Hepatocyte (in vitro differentiated cells): ENCODE data around the gene TUBGCP5. TPM values are rescaled to one million over a fixed set of nuclear protein-coding genes. Genes with fewer than 3 reads are reported as not detected.

ENCODE experiments used
- DNase-seq: peaks from one replicate; pipeline ENCODE4 v3.0.0-alpha.2; 2016; ENCODE audit warnings: low spot score
- H2AFZ ChIP-seq: fragments of 200-600 bp; sonication (generic); 2 replicates; pipeline ENCODE4 v1.6.0; 2016; ENCODE audit warnings: antibody characterized with exemption, mild to moderate bottlenecking
- H3K27ac ChIP-seq: fragments of 200-600 bp; sonication (generic); 2 replicates; pipeline ENCODE4 v1.5.1; 2016; ENCODE audit warnings: mild to moderate bottlenecking
- H3K27me3 ChIP-seq: fragments of 200-600 bp; sonication (generic); 2 replicates; pipeline ENCODE4 v1.6.1; 2016
- H3K36me3 ChIP-seq: fragments of 200-600 bp; sonication (generic); replicated peaks from 2 replicates; pipeline ENCODE4 v1.5.1; 2016; ENCODE audit warnings: low read depth; ENCODE audit not compliant: insufficient read depth
- H3K4me1 ChIP-seq: fragments of 200-600 bp; sonication (generic); 2 replicates; pipeline ENCODE4 v1.5.1; 2016; ENCODE audit warnings: mild to moderate bottlenecking, moderate library complexity; ENCODE audit not compliant: insufficient read depth
- H3K4me2 ChIP-seq: fragments of 200-600 bp; sonication (generic); 2 replicates; pipeline ENCODE4 v1.6.0; 2016
- H3K4me3 ChIP-seq: fragments of 200-600 bp; sonication (generic); 2 replicates; pipeline ENCODE4 v1.5.1; 2016; ENCODE audit warnings: mild to moderate bottlenecking
- H3K79me2 ChIP-seq: fragments of 200-600 bp; sonication (generic); 2 replicates; pipeline ENCODE4 v1.6.0; 2017; ENCODE audit warnings: mild to moderate bottlenecking
- H3K9me2 ChIP-seq: fragments of 200-600 bp; sonication (generic); replicated peaks from 2 replicates; pipeline ENCODE4 v1.6.0; 2017; ENCODE audit warnings: mild to moderate bottlenecking; ENCODE audit not compliant: insufficient read depth
- H3K9me3 ChIP-seq: fragments of 200-600 bp; sonication (generic); 2 replicates; pipeline ENCODE4 v1.5.1; 2016; ENCODE audit warnings: low read depth, mild to moderate bottlenecking
- H4K20me1 ChIP-seq: fragments of 200-600 bp; sonication (generic); 2 replicates; pipeline ENCODE4 v1.6.0; 2016; ENCODE audit warnings: mild to moderate bottlenecking; ENCODE audit not compliant: insufficient read depth, poor library complexity, severe bottlenecking
- EZH2 ChIP-seq: fragments of 200-600 bp; sonication (generic); IDR thresholded peaks from 2 replicates; pipeline ENCODE4 v1.6.1; 2016; ENCODE audit warnings: antibody characterized with exemption, mild to moderate bottlenecking, borderline replicate concordance
- EZH2phosphoT487 ChIP-seq: fragments of 200-600 bp; sonication (generic); IDR thresholded peaks from one replicate; pipeline ENCODE4 v1.6.1; 2018; ENCODE audit warnings: antibody characterized with exemption, mild to moderate bottlenecking, low read depth, moderate library complexity; ENCODE audit not compliant: unreplicated experiment, severe bottlenecking
- WGBS: methylation state at CpG from one replicate; pipeline ENCODE4 v1.1.6; 2016; ENCODE audit warnings: low lambda C conversion rate; ENCODE audit errors: missing lambda C conversion rate; 5-methylcytosine and 5-hydroxymethylcytosine counted together
- polyA plus RNA-seq: library from polyadenylated mRNA; unstranded; fragments of >200 nt; fragmentation: Nextera tagmentation; extraction: Ambion mirVana; gene quantifications from 2 replicates; pipeline ENCODE4 v1.2.1, GENCODE V29; 2016
- total RNA-seq: library from RNA; depleted of rRNA; stranded (reverse); fragments of >200 nt; gene quantifications from 2 replicates; pipeline ENCODE4 v1.2.3, GENCODE V29; 2014
- TF ChIP-seq, protein P1 (sequence below): fragments of 200-600 bp; sonication (generic); IDR thresholded peaks from 2 replicates; pipeline ENCODE4 v1.5.1; 2016; ENCODE audit warnings: antibody characterized with exemption, mild to moderate bottlenecking; ENCODE audit not compliant: poor library complexity

The TUBGCP5 gene
- total and polyA plus RNA-seq, 2 experiments from 2014 or later, result 9.6 to 29.4 TPM

- Histone ChIP-seq H3K36me3 (no peaks in the 10 kb centered on the region), H3K4me3 (no peak overlapping the region), H3K4me1 (peaks cover 7% of the 10 kb centered on the region), H3K9me3 (no peaks in the 10 kb centered on the region), H4K20me1 (peaks cover 72% of the 10 kb centered on the region), H2AFZ (no peak overlapping the region), H3K9me2 (no peaks in the 10 kb centered on the region), H3K4me2 (no peak overlapping the region), H3K27ac (no peak overlapping the region), H3K27me3 (no peaks in the 10 kb centered on the region), H3K79me2 (peaks cover 96% of the 10 kb centered on the region)
- 98% methylated on average over 12 of the region's 12 CpGs for WGBS
- DNase-seq, result no peak
- TF ChIP-seq, protein P1, sequence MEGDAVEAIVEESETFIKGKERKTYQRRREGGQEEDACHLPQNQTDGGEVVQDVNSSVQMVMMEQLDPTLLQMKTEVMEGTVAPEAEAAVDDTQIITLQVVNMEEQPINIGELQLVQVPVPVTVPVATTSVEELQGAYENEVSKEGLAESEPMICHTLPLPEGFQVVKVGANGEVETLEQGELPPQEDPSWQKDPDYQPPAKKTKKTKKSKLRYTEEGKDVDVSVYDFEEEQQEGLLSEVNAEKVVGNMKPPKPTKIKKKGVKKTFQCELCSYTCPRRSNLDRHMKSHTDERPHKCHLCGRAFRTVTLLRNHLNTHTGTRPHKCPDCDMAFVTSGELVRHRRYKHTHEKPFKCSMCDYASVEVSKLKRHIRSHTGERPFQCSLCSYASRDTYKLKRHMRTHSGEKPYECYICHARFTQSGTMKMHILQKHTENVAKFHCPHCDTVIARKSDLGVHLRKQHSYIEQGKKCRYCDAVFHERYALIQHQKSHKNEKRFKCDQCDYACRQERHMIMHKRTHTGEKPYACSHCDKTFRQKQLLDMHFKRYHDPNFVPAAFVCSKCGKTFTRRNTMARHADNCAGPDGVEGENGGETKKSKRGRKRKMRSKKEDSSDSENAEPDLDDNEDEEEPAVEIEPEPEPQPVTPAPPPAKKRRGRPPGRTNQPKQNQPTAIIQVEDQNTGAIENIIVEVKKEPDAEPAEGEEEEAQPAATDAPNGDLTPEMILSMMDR, result no peak
- TF ChIP-seq EZH2phosphoT487, result no peak
- no peak for TF ChIP-seq EZH2
Observed at GRCh38 chr15:22962611-22963010, 76.8 kb downstream of the TUBGCP5 start.

DNA sequence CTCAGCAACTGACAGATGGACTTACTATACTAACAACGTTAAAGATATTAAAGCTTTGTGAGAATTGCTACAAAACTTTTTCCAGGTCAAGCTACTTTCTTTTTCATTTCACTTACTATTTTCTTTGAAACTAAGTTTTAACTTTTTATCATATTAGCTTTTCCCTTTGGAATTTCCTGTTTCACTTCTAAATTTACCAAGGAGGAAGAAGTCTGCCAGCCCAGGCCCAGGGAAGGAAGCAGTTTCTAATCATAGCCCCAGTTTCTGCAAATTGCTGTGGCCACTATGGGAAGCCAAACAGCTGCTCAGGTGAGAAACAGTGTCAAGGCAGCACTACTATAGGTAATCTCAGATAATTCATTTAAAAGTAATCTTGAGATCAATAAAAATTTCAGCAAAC, 77.6 kb downstream of the TUBGCP5 start:
- Histone ChIP-seq H3K4me3 (no peak overlapping the region), H3K27me3 (no peaks in the 10 kb centered on the region), H3K36me3 (no peaks in the 10 kb centered on the region), H2AFZ (no peak overlapping the region), H3K79me2 (peaks cover 96% of the 10 kb centered on the region), H3K4me1 (peaks cover 7% of the 10 kb centered on the region), H3K4me2 (no peak overlapping the region), H3K9me3 (no peaks in the 10 kb centered on the region), H3K27ac (peak overlapping the region; percentile 30), H4K20me1 (peaks cover 69% of the 10 kb centered on the region), H3K9me2 (no peaks in the 10 kb centered on the region)
- WGBS, result 54% methylated on average over 1 of the region's 1 CpG
- TF ChIP-seq EZH2phosphoT487 (no peak), EZH2 (no peak)
- TF ChIP-seq, protein P1, result no peak
- no peak for DNase-seq

GRCh38 chr15:22960556-22960955, 78.8 kb downstream of the TUBGCP5 start:
- H3K79me2 ChIP-seq, result peaks cover 96% of the 10 kb centered on the region
- no peak overlapping the region for H3K4me3 ChIP-seq
- 94% methylated on average over 8 of the region's 8 CpGs for WGBS
- no peaks in the 10 kb centered on the region for H3K36me3 ChIP-seq
- no peak for TF ChIP-seq EZH2
- TF ChIP-seq, protein P1, result no peak
- TF ChIP-seq EZH2phosphoT487, result no peak
- no peak for DNase-seq
- H3K27ac ChIP-seq, result no peak overlapping the region
- H3K27me3 ChIP-seq, result no peaks in the 10 kb centered on the region
- no peak overlapping the region for H3K4me2 ChIP-seq
- H2AFZ ChIP-seq, result no peak overlapping the region
- no peaks in the 10 kb centered on the region for H3K9me2 ChIP-seq
- no peaks in the 10 kb centered on the region for H3K9me3 ChIP-seq
- peaks cover 68% of the 10 kb centered on the region for H4K20me1 ChIP-seq
- peaks cover 7% of the 10 kb centered on the region for H3K4me1 ChIP-seq

DNA sequence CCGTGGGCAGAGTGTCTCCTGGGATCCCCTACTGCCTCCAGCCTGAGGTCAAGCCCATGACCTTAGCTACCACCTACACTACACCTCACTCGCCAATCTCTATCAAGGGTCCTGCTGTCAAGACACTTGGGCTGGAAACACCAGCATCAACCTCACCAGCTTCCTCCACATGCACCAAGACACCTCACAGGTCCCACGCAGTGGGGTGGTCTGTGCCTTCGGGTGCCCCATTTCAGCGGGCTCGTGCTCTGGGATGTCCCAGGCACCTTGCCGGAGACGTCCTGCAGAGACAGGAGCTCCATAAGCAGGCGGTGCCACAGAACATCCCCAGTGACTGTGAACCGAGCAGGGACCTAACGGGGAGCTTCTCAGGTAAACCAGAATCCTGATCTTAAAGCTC, 79.2 kb downstream of the TUBGCP5 start:
- Histone ChIP-seq H3K27ac (no peak overlapping the region), H3K9me3 (no peaks in the 10 kb centered on the region), H3K9me2 (no peaks in the 10 kb centered on the region), H3K4me1 (peaks cover 7% of the 10 kb centered on the region), H3K4me3 (no peak overlapping the region), H4K20me1 (peaks cover 68% of the 10 kb centered on the region), H3K27me3 (no peaks in the 10 kb centered on the region), H3K79me2 (peaks cover 96% of the 10 kb centered on the region), H3K36me3 (no peaks in the 10 kb centered on the region), H2AFZ (no peak overlapping the region), H3K4me2 (no peak overlapping the region)
- no peak for DNase-seq
- WGBS, result 92% methylated on average over 10 of the region's 11 CpGs
- TF ChIP-seq EZH2 (no peak), EZH2phosphoT487 (no peak)
- TF ChIP-seq, protein P1, result no peak
